GM21526 (cell line): ENCODE results near the gene ACSL4.
"Not testable (repeated sequence)": the region's sequence is repeated elsewhere in the genome, so short reads cannot be mapped to it uniquely, and the experiment has no call there.

ENCODE experiments used
- ATAC-seq: cut with Tn5 transposase; IDR thresholded peaks from one replicate; pipeline ENCODE4 v1.9.1; 2021; ENCODE audit warnings: moderate library complexity; ENCODE audit not compliant: unreplicated experiment, low FRiP score

Gene ACSL4

GRCh38 chrX:109679820-109680219 is 53.2 kb downstream of the ACSL4 start:
- no peak for ATAC-seq

GRCh38 chrX:109672239-109672638 is 60.8 kb downstream of the ACSL4 start:
- no peak for ATAC-seq

GRCh38 chrX:109671170-109671569 is 61.9 kb downstream of the ACSL4 start:
- not testable (repeated sequence) for ATAC-seq

- no peak for ATAC-seq
Measured at GRCh38 chrX:109667986-109668385, 65.1 kb downstream of the ACSL4 start.

- ATAC-seq, result no peak
Measured at GRCh38 chrX:109660435-109661143, 72.5 kb downstream of the ACSL4 start.

GRCh38 chrX:109658391-109658790 is 74.7 kb downstream of the ACSL4 start:
- no peak for ATAC-seq

- ATAC-seq, result not testable (repeated sequence)
Measured at GRCh38 chrX:109657364-109657763, 75.7 kb downstream of the ACSL4 start.

- ATAC-seq, result no peak
Measured at GRCh38 chrX:109656774-109657173, 76.3 kb downstream of the ACSL4 start.

GRCh38 chrX:109655502-109656201 is 77.4 kb downstream of the ACSL4 start:
- ATAC-seq, result no peak

GRCh38 chrX:109654516-109655109 is 78.4 kb downstream of the ACSL4 start:
- ATAC-seq, result no peak

GRCh38 chrX:109644671-109645070 is 88.4 kb downstream of the ACSL4 start:
- ATAC-seq, result not testable (repeated sequence)

GRCh38 chrX:109643687-109644086 is 89.4 kb downstream of the ACSL4 start:
- ATAC-seq, result no peak

- no peak for ATAC-seq
Measured at GRCh38 chrX:109638158-109638557, 94.9 kb downstream of the ACSL4 start.

- ATAC-seq, result not testable (repeated sequence)
Measured at GRCh38 chrX:109637477-109637876, 95.6 kb downstream of the ACSL4 start.

GRCh38 chrX:109635146-109635545 is 97.9 kb downstream of the ACSL4 start:
- ATAC-seq, result no peak

- ATAC-seq, result no peak
Measured at GRCh38 chrX:109632906-109633504, 100.1 kb downstream of the ACSL4 start.

GRCh38 chrX:109629310-109629709 is 103.7 kb downstream of the ACSL4 start:
- no peak for ATAC-seq

GRCh38 chrX:109626637-109627036 is 106.4 kb downstream of the ACSL4 start:
- ATAC-seq, result no peak

- no peak for ATAC-seq
Measured at GRCh38 chrX:109624641-109625616, 108.1 kb downstream of the ACSL4 start, which contains the start of gene KCNE5. TSS of gene KCNE5 (minus strand) at chrX:109625172. CDS start at chrX:109625020, 152 bp downstream.

- ATAC-seq, result no peak
Measured at GRCh38 chrX:109623997-109624396, 109.1 kb downstream of the ACSL4 start.
